BLaER1 (cell line): ENCODE measurements around the gene STOML2.
A peak's percentile ranks its signal among the peaks of the same experiment; 100 is the strongest.

ENCODE experiments used
- H3K27ac ChIP-seq: shearing (Covaris generic); formaldehyde crosslinking; 2 replicates; pipeline ENCODE4 v1.8.1; 2022
- H3K27me3 ChIP-seq: shearing (Covaris generic); formaldehyde crosslinking; 2 replicates; pipeline ENCODE4 v1.8.1; 2022
- H3K36me3 ChIP-seq: shearing (Covaris generic); formaldehyde crosslinking; 2 replicates; pipeline ENCODE4 v1.8.1; 2022
- H3K4me1 ChIP-seq: shearing (Covaris generic); formaldehyde crosslinking; 2 replicates; pipeline ENCODE4 v1.8.1; 2022
- H3K4me2 ChIP-seq: shearing (Covaris generic); formaldehyde crosslinking; 2 replicates; pipeline ENCODE4 v1.8.1; 2022
- H3K4me3 ChIP-seq: shearing (Covaris generic); formaldehyde crosslinking; 2 replicates; pipeline ENCODE4 v1.8.1; 2022
- H3K9ac ChIP-seq: shearing (Covaris generic); formaldehyde crosslinking; 2 replicates; pipeline ENCODE4 v1.8.1; 2022
- H3K9me3 ChIP-seq: shearing (Covaris generic); formaldehyde crosslinking; 2 replicates; pipeline ENCODE4 v1.8.1; 2022
- H4K20me1 ChIP-seq: shearing (Covaris generic); formaldehyde crosslinking; 2 replicates; pipeline ENCODE4 v1.8.1; 2022
- Cebpa-rat ChIP-seq: shearing (Covaris generic); IDR thresholded peaks from 2 replicates; pipeline ENCODE4 v1.8.1; 2022

STOML2 gene

DNA sequence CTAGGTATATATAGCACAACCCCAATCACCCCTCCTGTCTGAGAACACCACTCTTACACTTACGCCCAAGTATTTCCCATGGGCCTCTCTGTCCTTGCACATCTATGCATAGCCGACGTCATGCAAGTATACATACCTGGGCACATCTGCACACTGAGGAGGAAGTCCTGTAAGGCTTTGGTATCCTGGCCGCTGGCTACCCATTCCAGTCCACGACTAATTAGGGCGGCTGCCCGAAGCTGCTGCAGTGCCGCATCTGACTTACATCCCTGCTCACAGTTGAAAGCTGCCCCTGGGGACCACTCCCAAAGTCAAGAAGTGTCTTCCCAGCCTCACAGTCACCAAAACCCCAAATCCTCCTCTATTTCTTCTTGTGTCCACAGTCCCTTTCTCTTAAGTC, 28.1 kb downstream of the STOML2 start:
- Histone ChIP-seq H3K9me3 (no peaks in the 10 kb centered on the region), H3K4me1 (peaks cover 38% of the 10 kb centered on the region), H3K9ac (no peak overlapping the region), H3K27ac (no peak overlapping the region), H3K36me3 (peaks cover 52% of the 10 kb centered on the region), H3K4me3 (no peak overlapping the region), H4K20me1 (peaks cover 37% of the 10 kb centered on the region), H3K27me3 (no peaks in the 10 kb centered on the region), H3K4me2 (no peak overlapping the region)
- TF ChIP-seq Cebpa-rat = no peak

DNA sequence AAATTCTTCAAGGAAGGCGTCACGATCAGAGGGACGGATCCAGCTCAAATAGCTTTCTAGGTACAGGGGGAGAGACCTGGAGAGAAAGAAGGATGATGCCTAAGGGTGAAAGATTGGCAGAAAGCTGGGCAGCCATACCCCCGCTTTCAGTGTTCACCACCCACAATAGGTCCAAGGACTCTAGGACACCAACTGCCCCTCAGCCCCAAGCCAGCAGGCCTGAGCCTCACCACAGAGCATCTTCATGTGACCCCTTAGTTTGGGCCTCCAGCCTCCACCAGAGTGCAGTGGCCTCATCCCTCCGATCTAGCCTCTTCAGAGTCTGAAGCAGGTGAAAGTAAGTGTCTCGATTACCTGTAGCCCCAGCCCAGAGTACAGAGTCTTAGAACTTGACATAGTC, 28.8 kb downstream of the STOML2 start:
- Histone ChIP-seq H3K4me3 (no peak overlapping the region), H3K4me1 (peaks cover 44% of the 10 kb centered on the region), H3K27ac (no peak overlapping the region), H3K27me3 (no peaks in the 10 kb centered on the region), H4K20me1 (peaks cover 43% of the 10 kb centered on the region), H3K9ac (no peak overlapping the region), H3K4me2 (no peak overlapping the region), H3K9me3 (no peaks in the 10 kb centered on the region), H3K36me3 (peaks cover 57% of the 10 kb centered on the region)
- TF ChIP-seq Cebpa-rat = no peak

DNA sequence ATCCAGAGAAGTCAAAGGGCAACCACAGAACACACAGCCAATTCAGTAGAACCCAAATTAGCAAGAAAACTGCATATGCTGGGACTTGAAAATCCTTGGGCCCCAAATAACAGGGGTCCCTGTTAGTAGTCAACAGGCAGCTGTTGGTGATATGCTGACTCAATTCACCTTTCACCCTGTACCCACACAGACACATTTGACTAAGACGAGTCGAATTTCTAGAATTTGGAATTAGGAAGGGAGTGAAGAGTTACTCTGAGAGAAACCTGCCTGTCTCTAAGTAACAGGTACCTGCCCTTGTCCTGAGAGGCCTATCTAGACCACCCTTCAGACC, 29.7 kb downstream of the STOML2 start:
- Histone ChIP-seq H3K27ac (peak overlapping the region; percentile 29; the same call in 1 of the 2 replicates), H3K9ac (no peak overlapping the region), H3K4me2 (peak overlapping the region; percentile 58), H3K27me3 (no peaks in the 10 kb centered on the region), H3K4me3 (no peak overlapping the region), H3K4me1 (peaks cover 35% of the 10 kb centered on the region), H3K9me3 (no peaks in the 10 kb centered on the region), H4K20me1 (peaks cover 48% of the 10 kb centered on the region), H3K36me3 (peaks cover 66% of the 10 kb centered on the region)
- TF ChIP-seq Cebpa-rat = no peak

DNA sequence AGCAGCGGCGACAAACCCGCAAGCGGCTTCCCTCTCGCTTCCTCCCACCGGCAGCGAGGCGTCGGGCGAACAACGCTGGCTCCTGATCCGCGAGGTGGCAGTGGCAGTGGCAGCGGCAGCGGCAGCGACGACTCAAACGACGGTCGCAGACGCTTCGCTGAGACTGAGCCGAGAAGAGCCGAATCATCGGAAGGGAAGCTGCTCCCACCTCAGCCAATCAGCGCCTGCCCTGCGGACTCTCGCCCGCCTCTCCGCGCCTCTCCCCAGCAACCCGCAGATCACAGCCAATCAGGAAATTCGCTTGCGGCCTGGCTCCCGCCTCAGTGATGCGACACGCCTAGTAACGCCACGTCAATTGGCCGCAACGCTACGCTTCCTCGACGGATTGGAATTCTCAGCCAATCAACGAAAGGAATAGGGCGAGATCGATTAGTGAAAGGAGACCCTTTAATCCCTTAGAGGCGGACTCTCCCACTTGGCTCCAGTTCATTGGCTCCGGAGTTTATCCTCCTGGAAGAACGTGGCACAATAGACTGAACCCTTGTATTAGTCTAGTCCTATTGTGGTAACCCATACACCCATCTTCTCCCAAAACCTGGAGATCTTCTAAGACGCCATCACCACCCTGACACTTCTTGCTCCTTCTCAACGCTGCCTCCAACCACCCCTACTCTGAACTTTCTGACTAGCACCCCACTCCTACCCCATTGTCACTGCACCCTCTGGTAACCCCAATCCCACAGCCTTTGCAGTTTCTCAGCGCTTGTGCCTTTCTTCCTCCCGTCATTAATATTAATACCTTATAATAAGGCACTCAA, 30.3 kb downstream of the STOML2 start, which contains the start of gene VCP:
VCP (minus strand) TSS at position 165 of the 818 bp plus-strand sequence. CDS start 272 bp downstream, outside the sequence.
- Histone ChIP-seq H3K9ac (peak within 1 kb of the TSS; percentile 99), H3K36me3 (peaks cover 71% of the 10 kb centered on the region), H3K4me1 (peaks cover 29% of the 10 kb centered on the region), H3K27ac (peak within 1 kb of the TSS; percentile 99), H4K20me1 (peaks cover 48% of the 10 kb centered on the region), H3K27me3 (no peaks in the 10 kb centered on the region), H3K4me2 (peak within 1 kb of the TSS; percentile 86), H3K9me3 (no peaks in the 10 kb centered on the region), H3K4me3 (peak within 1 kb of the TSS; percentile 96)
- no peak for TF ChIP-seq Cebpa-rat

DNA sequence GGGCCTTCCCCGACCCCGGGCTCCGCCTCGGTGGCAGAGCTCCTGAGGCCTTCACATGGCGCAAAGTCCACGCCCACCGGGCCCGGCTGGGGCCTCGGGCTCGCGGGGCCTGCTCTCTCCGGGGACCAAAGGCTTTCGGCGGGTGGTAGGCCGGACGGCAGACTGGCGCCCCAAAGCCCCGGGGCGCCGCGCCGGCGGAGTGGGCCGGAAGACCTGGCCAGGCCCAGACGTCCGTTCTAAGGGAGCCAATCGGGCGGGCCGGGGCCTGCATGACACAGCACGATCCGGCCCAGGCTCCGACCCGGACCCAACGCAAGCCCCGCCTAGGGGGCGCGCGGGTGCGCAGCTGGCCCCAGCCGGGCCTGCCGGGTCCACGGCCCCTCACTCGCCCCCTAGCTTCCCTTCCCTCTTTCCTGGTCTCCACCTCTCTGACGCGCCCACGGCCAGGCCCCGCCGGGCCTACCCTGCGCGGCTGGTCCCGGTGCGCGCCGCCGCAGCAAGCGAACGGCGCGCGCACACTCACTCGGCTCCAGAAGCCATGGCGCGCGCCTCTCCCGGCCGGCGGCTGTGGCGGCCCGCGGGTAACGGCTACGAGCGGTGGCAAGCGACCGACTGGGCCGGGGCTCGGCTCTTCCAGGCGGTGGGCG, 31.0 kb downstream of the STOML2 start:
- Histone ChIP-seq H3K36me3 (peaks cover 71% of the 10 kb centered on the region), H3K4me2 (peak overlapping the region; percentile 86), H4K20me1 (peaks cover 54% of the 10 kb centered on the region), H3K4me3 (peak overlapping the region; percentile 96), H3K27ac (peak overlapping the region; percentile 99), H3K9me3 (no peaks in the 10 kb centered on the region), H3K27me3 (no peaks in the 10 kb centered on the region), H3K9ac (peak overlapping the region; percentile 99), H3K4me1 (peaks cover 24% of the 10 kb centered on the region)
- no peak for TF ChIP-seq Cebpa-rat

DNA sequence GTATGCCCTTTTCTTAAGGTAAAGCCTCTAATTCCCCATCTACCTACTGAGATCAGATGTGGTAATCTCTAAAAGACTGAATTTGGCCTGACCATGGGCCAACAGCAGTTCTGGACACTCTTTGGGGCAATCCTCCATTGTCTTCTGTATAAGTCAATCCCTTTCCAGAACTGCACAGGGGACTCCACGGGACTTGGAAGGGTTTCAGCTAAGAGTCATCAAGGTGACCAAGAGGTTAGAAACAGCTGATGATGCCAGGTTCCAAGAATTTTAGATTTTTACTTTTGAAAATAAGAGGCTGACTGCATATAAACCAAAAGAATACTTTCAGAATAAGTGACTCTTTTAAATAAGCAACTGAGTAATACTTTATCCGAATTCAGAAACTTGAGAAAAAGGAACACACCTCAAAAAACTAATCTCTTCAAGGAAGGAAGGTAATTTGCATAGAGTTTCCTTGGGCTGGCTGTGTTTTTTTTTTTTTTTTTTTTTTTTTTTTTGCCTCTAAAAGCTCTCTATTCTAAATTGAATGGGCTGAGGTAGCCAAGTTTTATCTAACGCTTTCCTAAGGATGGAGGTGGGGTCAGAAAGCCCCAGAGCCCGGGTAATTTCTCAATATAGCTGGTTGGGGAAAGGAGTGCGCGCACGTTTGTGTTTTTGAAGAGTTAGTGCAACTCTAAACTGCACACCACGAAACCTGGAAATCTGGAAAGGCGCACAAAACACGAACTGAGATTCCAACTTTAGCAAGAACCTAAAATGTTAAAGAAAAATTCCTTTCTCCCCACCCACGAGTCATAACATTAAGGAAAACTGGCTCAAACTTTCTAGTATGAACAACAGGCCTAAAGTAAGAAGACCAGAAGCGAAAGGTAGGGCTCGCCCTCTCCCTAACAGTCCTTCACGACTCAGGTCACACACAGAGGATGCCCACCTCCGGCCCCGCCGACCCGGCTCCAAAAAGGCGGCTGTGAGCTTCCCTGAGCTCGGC, 31.8 kb downstream of the STOML2 start:
- Histone ChIP-seq H3K27ac (peak overlapping the region; percentile 99), H3K4me3 (peak overlapping the region; percentile 96), H4K20me1 (peaks cover 62% of the 10 kb centered on the region), H3K27me3 (no peaks in the 10 kb centered on the region), H3K4me1 (peaks cover 24% of the 10 kb centered on the region), H3K36me3 (peaks cover 71% of the 10 kb centered on the region), H3K4me2 (peak overlapping the region; percentile 86), H3K9ac (peak overlapping the region; percentile 99), H3K9me3 (no peaks in the 10 kb centered on the region)
- TF ChIP-seq Cebpa-rat = no peak

DNA sequence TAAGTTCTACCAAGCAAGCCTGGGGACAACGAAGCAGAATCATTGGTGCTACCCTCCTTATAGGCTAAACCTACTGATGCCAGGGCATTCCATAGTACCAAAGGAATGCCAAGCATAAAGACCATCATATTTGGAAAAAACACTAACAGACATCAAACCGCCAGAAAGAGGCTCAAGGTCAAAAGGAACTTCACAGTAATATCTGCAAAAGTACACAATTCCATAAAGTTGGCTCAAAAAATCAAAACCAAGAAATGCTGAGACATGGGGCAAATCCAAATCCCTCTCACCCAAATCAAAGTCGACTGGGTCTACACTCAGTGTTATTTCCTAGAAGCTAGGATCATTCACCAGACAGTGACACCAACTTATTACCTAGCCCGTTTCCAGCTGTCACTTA, 33.9 kb downstream of the STOML2 start:
- H4K20me1 ChIP-seq = peaks cover 83% of the 10 kb centered on the region
- no peak overlapping the region for H3K9ac ChIP-seq

DNA sequence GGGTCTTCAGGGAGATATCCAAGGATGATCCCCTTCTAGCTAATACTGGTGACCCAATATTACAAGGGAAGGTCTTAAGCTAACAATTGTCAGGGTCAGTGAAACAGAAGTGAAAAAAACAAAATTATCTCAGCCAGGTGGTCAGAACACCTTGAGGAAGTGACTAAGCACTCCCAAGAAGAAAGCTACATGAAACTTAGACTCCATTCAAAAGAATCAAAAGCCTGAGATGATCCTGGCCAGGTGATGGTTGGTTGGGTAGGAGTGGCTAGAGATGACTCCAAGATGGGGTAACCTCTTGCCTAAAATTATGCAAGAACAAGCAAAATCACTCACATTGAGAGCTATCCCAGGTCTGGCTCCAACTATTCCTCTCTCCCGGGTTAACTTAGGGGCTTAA, 35.9 kb downstream of the STOML2 start:
- no peak for TF ChIP-seq Cebpa-rat
- no peak overlapping the region for H3K4me2 ChIP-seq
- H3K27ac ChIP-seq = no peak overlapping the region
- H4K20me1 ChIP-seq = peaks cover 100% of the 10 kb centered on the region
- no peaks in the 10 kb centered on the region for H3K9me3 ChIP-seq
- peaks cover 84% of the 10 kb centered on the region for H3K36me3 ChIP-seq
- no peak overlapping the region for H3K4me3 ChIP-seq
- H3K27me3 ChIP-seq = no peaks in the 10 kb centered on the region
- no peak overlapping the region for H3K9ac ChIP-seq
- peaks cover 18% of the 10 kb centered on the region for H3K4me1 ChIP-seq

More for the DNA sequence above, 33.9 kb downstream of the STOML2 start:
- no peaks in the 10 kb centered on the region for H3K27me3 ChIP-seq
- no peaks in the 10 kb centered on the region for H3K9me3 ChIP-seq
- TF ChIP-seq Cebpa-rat = no peak
- H3K36me3 ChIP-seq = peaks cover 71% of the 10 kb centered on the region
- peak overlapping the region; percentile 86; the same call in 1 of the 2 replicates for H3K4me2 ChIP-seq
- no peak overlapping the region for H3K4me3 ChIP-seq
- peaks cover 24% of the 10 kb centered on the region for H3K4me1 ChIP-seq
- no peak overlapping the region for H3K27ac ChIP-seq

DNA sequence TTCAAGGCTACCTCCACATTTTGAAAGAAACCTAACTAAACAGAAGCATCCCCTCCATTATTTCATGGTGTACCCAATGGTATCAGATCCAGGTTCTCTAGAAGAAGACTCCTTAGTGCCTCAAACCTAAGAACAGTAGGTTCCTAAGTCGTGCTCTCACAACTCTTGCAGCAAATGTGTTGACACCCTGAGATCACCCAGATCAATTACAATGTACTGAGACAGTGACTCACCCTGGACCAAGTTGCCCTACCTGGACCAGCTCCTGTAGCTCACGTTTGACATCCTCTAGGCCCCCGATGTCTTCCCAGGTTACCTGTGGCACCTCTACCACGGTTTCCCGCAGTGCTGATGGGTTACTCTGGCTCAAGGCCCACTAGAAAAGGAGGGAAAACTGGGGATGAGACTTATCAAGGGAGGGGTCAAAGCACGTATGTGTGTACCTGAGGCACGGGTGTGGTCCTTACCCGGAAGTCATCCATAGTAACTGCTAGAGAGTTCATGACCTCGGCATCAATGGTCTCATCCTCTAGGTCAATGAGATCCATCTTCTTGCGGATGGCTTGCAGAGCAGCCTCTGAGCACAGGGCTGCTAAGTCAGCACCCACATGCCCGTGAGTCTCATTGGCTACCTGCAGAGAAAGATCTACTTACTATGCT, 42.3 kb downstream of the STOML2 start:
- Histone ChIP-seq H3K27ac (no peak overlapping the region), H3K36me3 (peaks cover 100% of the 10 kb centered on the region), H3K4me2 (no peak overlapping the region), H3K9me3 (no peaks in the 10 kb centered on the region), H4K20me1 (peaks cover 93% of the 10 kb centered on the region), H3K27me3 (no peaks in the 10 kb centered on the region), H3K9ac (no peak overlapping the region), H3K4me3 (no peak overlapping the region), H3K4me1 (no peaks in the 10 kb centered on the region)
- no peak for TF ChIP-seq Cebpa-rat
